ENCODE results near the gene POLR3A.
"Not testable (repeated sequence)": the region's sequence is repeated elsewhere in the genome, so short reads cannot be mapped to it uniquely, and the experiment has no call there.

Gene POLR3A

GRCh38 chr10:78017856-78018255, 11.5 kb downstream of the POLR3A start:
- no peak for DNase-seq

- DNase-seq, result no peak
These were observed 13.8 kb downstream of the POLR3A start for GRCh38 chr10:78015546-78015945.

- no peak for DNase-seq
These were observed 15.8 kb downstream of the POLR3A start for GRCh38 chr10:78013564-78013963.

GRCh38 chr10:78011065-78011464, 18.2 kb downstream of the POLR3A start:
- no peak for DNase-seq

GRCh38 chr10:78010278-78010677, 19.0 kb downstream of the POLR3A start:
- DNase-seq, result no peak

- DNase-seq, result no peak
These were observed 19.7 kb downstream of the POLR3A start for GRCh38 chr10:78009662-78010061.

- DNase-seq, result no peak
These were observed 22.1 kb downstream of the POLR3A start for GRCh38 chr10:78007172-78007571.

- no peak for DNase-seq
These were observed 24.9 kb downstream of the POLR3A start for GRCh38 chr10:78004215-78005026.

- no peak for DNase-seq
These were observed 26.6 kb downstream of the POLR3A start for GRCh38 chr10:78002541-78003288.

GRCh38 chr10:78000956-78001472, 28.3 kb downstream of the POLR3A start:
- no peak for DNase-seq

- DNase-seq, result no peak
These were observed 29.1 kb downstream of the POLR3A start for GRCh38 chr10:78000206-78000605.

GRCh38 chr10:77998780-77999179, 30.5 kb downstream of the POLR3A start:
- DNase-seq, result not testable (repeated sequence)

GRCh38 chr10:77993620-77994019, 35.7 kb downstream of the POLR3A start:
- DNase-seq, result no peak

- no peak for DNase-seq
These were observed 40.1 kb downstream of the POLR3A start for GRCh38 chr10:77989081-77989724.

- DNase-seq, result no peak
These were observed 41.6 kb downstream of the POLR3A start for GRCh38 chr10:77987671-77988255.

- DNase-seq, result no peak
These were observed 44.3 kb downstream of the POLR3A start for GRCh38 chr10:77984986-77985385.

GRCh38 chr10:77983384-77984341, 45.7 kb downstream of the POLR3A start:
- DNase-seq, result no peak

GRCh38 chr10:77981281-77981680, 48.0 kb downstream of the POLR3A start:
- no peak for DNase-seq

GRCh38 chr10:77979221-77979620, 50.1 kb downstream of the POLR3A start:
- DNase-seq, result no peak

- no peak for DNase-seq
These were observed 51.0 kb downstream of the POLR3A start for GRCh38 chr10:77978360-77978759.

- DNase-seq, result no peak
These were observed 51.4 kb downstream of the POLR3A start for GRCh38 chr10:77977934-77978333.

- DNase-seq, result no peak
These were observed 52.3 kb downstream of the POLR3A start for GRCh38 chr10:77977016-77977415.

All from stimulated activated naive CD4-positive, alpha-beta T cell treated with Interleukin-2 at 50 U/mL for 16 hours (primary cell).